GM23248 (cell line): Measurements from ENCODE around the gene STUM.

Experiments
- EZH2 ChIP-seq: fragments of 200-600 bp; sonication (generic); IDR thresholded peaks from 2 replicates; pipeline ENCODE4 v1.6.1; 2018; ENCODE audit warnings: antibody characterized with exemption, mild to moderate bottlenecking; ENCODE audit not compliant: insufficient read depth, poor library complexity, severe bottlenecking
- EZH2phosphoT487 ChIP-seq: fragments of 200-600 bp; sonication (generic); IDR thresholded peaks from 2 replicates; pipeline ENCODE4 v1.6.1; 2018; ENCODE audit warnings: antibody characterized with exemption, moderate library complexity, mild to moderate bottlenecking, low read depth; ENCODE audit not compliant: insufficient read depth

GRCh38 chr1:226534645-226535044, 13.9 kb upstream of the STUM start:
- TF ChIP-seq EZH2 = no peak
- no peak for TF ChIP-seq EZH2phosphoT487
